ENCODE data around the gene CCP110.
A peak's percentile ranks its signal among the peaks of the same experiment; 100 is the strongest.

CCP110 gene

GRCh38 chr16:19601083-19601976 lies 77.6 kb downstream of the CCP110 start:
- peak; percentile 24 for DNase-seq

All from NCI-H2081 treated with DMSO at 0.1 percent for 48 hours (cell line).